Endothelial cell of umbilical vein (primary cell): Measurements from ENCODE around the gene PPBP. TPM values are rescaled to one million over a fixed set of nuclear protein-coding genes. Genes with fewer than 3 reads are reported as not detected.

Experiments used
- BruUV-seq: library from RNA; stranded (reverse); fragments of 400-500 nt; replicated peaks from 2 replicates; lab custom pipeline; 2021; lab: Mats Ljungman, UMichigan
- CTCF ChIA-PET: fragments of 300-600, 350-600 bp; sonication (Branson Sonifier 250); formaldehyde crosslinking; loops from one replicate; lab custom pipeline; 2021; ENCODE audit warnings: antibody characterized with exemption, inconsistent platforms; lab: Charles Lee
- POLR2A ChIA-PET: fragments of 300-600, 350-600 bp; sonication (Branson Sonifier 250); formaldehyde crosslinking; loops from one replicate; lab custom pipeline; 2021; ENCODE audit warnings: antibody characterized with exemption, inconsistent platforms; lab: Charles Lee
- DNase-seq: peaks from one replicate; pipeline ENCODE4 v3.0.0-alpha.2; 2011; ENCODE audit warnings: low read depth, low spot score
- FAIRE-seq: peaks from 2 replicates; lab custom pipeline; 2011; peaks lifted over from hg19 to GRCh38; lab: Jason Lieb, UNC
- H2AFZ ChIP-seq: 2 replicates; pipeline ENCODE4 v1.6.0; 2012; ENCODE audit warnings: low read depth, low read length, control low read depth, inconsistent platforms
- H3K27ac ChIP-seq: 2 replicates; pipeline ENCODE4 v1.5.1; 2011; ENCODE audit warnings: low read depth, mild to moderate bottlenecking, control low read depth, low read length, moderate library complexity; ENCODE audit not compliant: insufficient read depth
- H3K27me3 ChIP-seq, 2 experiments: 2 replicates each; pipeline versions ENCODE4 v1.6.0 to v1.6.1; 2011; ENCODE audit warnings: low read length in 2 of 2, mixed read lengths in 1 of 2; ENCODE audit not compliant: control insufficient read depth in 2 of 2, insufficient read depth in 2 of 2
- H3K36me3 ChIP-seq, 2 experiments: 2 replicates in 1 of 2; 3 replicates in 1 of 2; pipeline ENCODE4 v1.5.1; 2011; ENCODE audit warnings: low read length in 2 of 2, mild to moderate bottlenecking in 1 of 2, moderate library complexity in 1 of 2; ENCODE audit not compliant: control insufficient read depth in 2 of 2, insufficient read depth in 2 of 2; ENCODE audit errors: extremely low read depth in 1 of 2
- H3K4me1 ChIP-seq: 3 replicates; pipeline ENCODE4 v1.5.1; 2011; ENCODE audit warnings: mild to moderate bottlenecking, low read length; ENCODE audit not compliant: control insufficient read depth, insufficient read depth; ENCODE audit errors: extremely low read depth
- H3K4me2 ChIP-seq: 2 replicates; pipeline ENCODE4 v1.6.1; 2011; ENCODE audit warnings: low read length, control low read depth, mixed read lengths; ENCODE audit not compliant: insufficient read depth
- H3K4me3 ChIP-seq, 3 experiments: fragments of 200-600 bp in 1 of 3; sonication (generic), shearing (Covaris generic) in 1 of 3; replicated peaks in 1 of 3; 2 replicates each; pipeline ENCODE4 v1.5.1; 2011 to 2016; ENCODE audit warnings: control low read depth in 3 of 3, low read length in 3 of 3, mild to moderate bottlenecking in 2 of 3, inconsistent platforms in 1 of 3, low read depth in 1 of 3, moderate library complexity in 1 of 3; ENCODE audit not compliant: insufficient read depth in 1 of 3
- H3K79me2 ChIP-seq: 2 replicates; pipeline ENCODE4 v1.6.0; 2012; ENCODE audit warnings: low read length, inconsistent platforms; ENCODE audit not compliant: control insufficient read depth, insufficient read depth
- H3K9ac ChIP-seq: replicated peaks from 2 replicates; pipeline ENCODE3; 2011; ENCODE audit warnings: low read length, control low read depth; ENCODE audit not compliant: insufficient read depth; ENCODE audit errors: extremely low read depth
- H3K9me1 ChIP-seq: replicated peaks from 3 replicates; pipeline ENCODE4 v1.6.0; 2011; ENCODE audit warnings: mild to moderate bottlenecking, low read length; ENCODE audit not compliant: control insufficient read depth, insufficient read depth; ENCODE audit errors: extremely low read depth
- H3K9me3 ChIP-seq: replicated peaks from 2 replicates; pipeline ENCODE4 v1.5.1; 2012; ENCODE audit warnings: low read length, inconsistent platforms; ENCODE audit not compliant: control insufficient read depth, insufficient read depth
- H4K20me1 ChIP-seq: replicated peaks from 2 replicates; pipeline ENCODE3; 2011; ENCODE audit warnings: mild to moderate bottlenecking, low read length; ENCODE audit not compliant: control insufficient read depth, insufficient read depth; ENCODE audit errors: extremely low read depth
- EZH2 ChIP-seq: IDR thresholded peaks from 2 replicates; pipeline ENCODE4 v1.6.1; 2012; ENCODE audit warnings: borderline replicate concordance, low read depth, mild to moderate bottlenecking, moderate library complexity, low read length, inconsistent platforms; ENCODE audit not compliant: severe bottlenecking
- FOS ChIP-seq: IDR thresholded peaks from 2 replicates; pipeline ENCODE4 v1.6.1; 2011; ENCODE audit warnings: mild to moderate bottlenecking, low read length, moderate library complexity, borderline replicate concordance; ENCODE audit not compliant: insufficient read depth
- GATA2 ChIP-seq: IDR thresholded peaks from 2 replicates; pipeline ENCODE4 v1.7.0; 2011; ENCODE audit warnings: low read depth, mild to moderate bottlenecking, moderate library complexity, mixed read lengths, low read length; ENCODE audit not compliant: insufficient read length, insufficient read depth
- JUN ChIP-seq: IDR thresholded peaks from 2 replicates; pipeline ENCODE4 v1.6.1; 2011; ENCODE audit warnings: borderline replicate concordance, low read depth; ENCODE audit not compliant: insufficient read length, insufficient read depth
- MYC ChIP-seq: IDR thresholded peaks from one replicate; pipeline ENCODE4 v1.6.1; 2011; ENCODE audit warnings: mild to moderate bottlenecking, low read depth, low read length
- POLR2A ChIP-seq: IDR thresholded peaks from 2 replicates; pipeline ENCODE4 v1.6.1; 2012; ENCODE audit warnings: low read depth, mild to moderate bottlenecking, control low read depth, low read length
- POLR2AphosphoS5 ChIP-seq: IDR thresholded peaks from 2 replicates; pipeline ENCODE4 v1.6.1; 2012; ENCODE audit warnings: low read depth, mild to moderate bottlenecking, control low read depth, low read length, moderate library complexity; ENCODE audit not compliant: insufficient read depth
- dilution Hi-C: fragments of 300-500 bp; cut with MboI; formaldehyde crosslinking; loops from one replicate; pipeline ENCODE4 v1.15.0; 2019; ENCODE audit warnings: low sequenced_read_pairs; ENCODE audit not compliant: extremely low pct_ligation_motif_present
- intact Hi-C: fragments of 100-400 bp; cut with micrococcal nuclease; formaldehyde crosslinking; loops from one replicate; pipeline ENCODE4 v1.10.0; 2022
- polyA plus RNA-seq, 4 experiments: library from polyadenylated mRNA; depleted of rRNA in 3 of 4; stranded (reverse) in 3 of 4; unstranded in 1 of 4; fragments of >200 nt; gene quantifications; 2 replicates each; pipeline versions ENCODE4 v1.2.1 to v1.2.3, GENCODE V29; 2011 to 2012; ENCODE audit warnings: missing spikeins in 1 of 4
- total RNA-seq: library from RNA; stranded (reverse); gene quantifications from 2 replicates; pipeline ENCODE4 v1.2.3, GENCODE V29; 2021
- TF ChIP-seq, protein P1 (sequence below), 2 donors: IDR thresholded peaks; 1 replicate in 1 of 2; 2 replicates in 1 of 2; pipeline ENCODE4 v1.5.1; 2011; ENCODE audit warnings: low read length in 2 of 2, mild to moderate bottlenecking in 2 of 2, moderate library complexity in 2 of 2, control low read depth in 1 of 2, inconsistent platforms in 1 of 2, low read depth in 1 of 2; ENCODE audit not compliant: insufficient read depth in 1 of 2; ENCODE audit errors: extremely low read depth in 1 of 2
- TF ChIP-seq, protein P2 (sequence below): IDR thresholded peaks from 2 replicates; pipeline ENCODE4 v1.6.1; 2011; ENCODE audit not compliant: insufficient read depth, insufficient read length

Gene PPBP
- total and polyA plus RNA-seq, 2 donors (not counting 3 experiments of a cell fraction or from before 2014, with no cell fraction given), result not detected

GRCh38 chr4:73947239-73947985 lies 40.6 kb downstream of the PPBP start:
- peaks cover 5% of the 10 kb centered on the region for H3K4me1 ChIP-seq
- intact Hi-C loops (no loop called here), dilution Hi-C loops (no loop called here)
- no TSS peak for BruUV-seq
- DNase-seq, result no peak
- H4K20me1 ChIP-seq, result no peaks in the 10 kb centered on the region
- no peaks in the 10 kb centered on the region for H3K9me3 ChIP-seq
- ChIA-PET CTCF (interaction anchor here (0.8 to 1.8 kb wide), 3 partner anchors 187 to 606 kb away, joined by 3 to 5 read pairs (median 3); no protein-coding TSS in a partner anchor), POLR2A (no interaction called here)
- H3K27ac ChIP-seq, result no peak overlapping the region
- H3K4me2 ChIP-seq, result no peak overlapping the region
- H3K9me1 ChIP-seq, result no peaks in the 10 kb centered on the region
- H3K36me3 ChIP-seq, result no peaks in the 10 kb centered on the region
- no peaks in the 10 kb centered on the region for H3K79me2 ChIP-seq
- no peak overlapping the region for H3K4me3 ChIP-seq
- no peak overlapping the region for H2AFZ ChIP-seq
- FAIRE-seq, result no peak
- no peak overlapping the region for H3K9ac ChIP-seq
- H3K27me3 ChIP-seq, result peaks cover 0 to 2% of the 10 kb centered on the region in 2 experiments
- no peak for TF ChIP-seq GATA2
- no peak for TF ChIP-seq JUN
- TF ChIP-seq MYC, result no peak
- TF ChIP-seq, protein P1, sequence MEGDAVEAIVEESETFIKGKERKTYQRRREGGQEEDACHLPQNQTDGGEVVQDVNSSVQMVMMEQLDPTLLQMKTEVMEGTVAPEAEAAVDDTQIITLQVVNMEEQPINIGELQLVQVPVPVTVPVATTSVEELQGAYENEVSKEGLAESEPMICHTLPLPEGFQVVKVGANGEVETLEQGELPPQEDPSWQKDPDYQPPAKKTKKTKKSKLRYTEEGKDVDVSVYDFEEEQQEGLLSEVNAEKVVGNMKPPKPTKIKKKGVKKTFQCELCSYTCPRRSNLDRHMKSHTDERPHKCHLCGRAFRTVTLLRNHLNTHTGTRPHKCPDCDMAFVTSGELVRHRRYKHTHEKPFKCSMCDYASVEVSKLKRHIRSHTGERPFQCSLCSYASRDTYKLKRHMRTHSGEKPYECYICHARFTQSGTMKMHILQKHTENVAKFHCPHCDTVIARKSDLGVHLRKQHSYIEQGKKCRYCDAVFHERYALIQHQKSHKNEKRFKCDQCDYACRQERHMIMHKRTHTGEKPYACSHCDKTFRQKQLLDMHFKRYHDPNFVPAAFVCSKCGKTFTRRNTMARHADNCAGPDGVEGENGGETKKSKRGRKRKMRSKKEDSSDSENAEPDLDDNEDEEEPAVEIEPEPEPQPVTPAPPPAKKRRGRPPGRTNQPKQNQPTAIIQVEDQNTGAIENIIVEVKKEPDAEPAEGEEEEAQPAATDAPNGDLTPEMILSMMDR (IDR thresholded peaks at IDR 0.05; ENCODE audit: extremely low read depth in 1 of 2, insufficient read depth in 1 of 2, low read depth in 1 of 2, low read length in 2 of 2), result no peak
- no peak for TF ChIP-seq POLR2AphosphoS5
- TF ChIP-seq, protein P2, sequence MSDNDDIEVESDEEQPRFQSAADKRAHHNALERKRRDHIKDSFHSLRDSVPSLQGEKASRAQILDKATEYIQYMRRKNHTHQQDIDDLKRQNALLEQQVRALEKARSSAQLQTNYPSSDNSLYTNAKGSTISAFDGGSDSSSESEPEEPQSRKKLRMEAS, result no peak
- TF ChIP-seq FOS, result no peak
- TF ChIP-seq POLR2A, result no peak
- no peak for TF ChIP-seq EZH2
